HG03571 (cell line): Measurements from ENCODE around the gene MAGEA11.
A peak's percentile ranks its signal among the peaks of the same experiment; 100 is the strongest.
"Not testable (repeated sequence)": the region's sequence is repeated elsewhere in the genome, so short reads cannot be mapped to it uniquely, and the experiment has no call there.

Source experiments
- ATAC-seq: cut with Tn5 transposase; IDR thresholded peaks from one replicate; pipeline ENCODE4 v1.9.1; 2021; ENCODE audit not compliant: unreplicated experiment

MAGEA11 gene, protein sequence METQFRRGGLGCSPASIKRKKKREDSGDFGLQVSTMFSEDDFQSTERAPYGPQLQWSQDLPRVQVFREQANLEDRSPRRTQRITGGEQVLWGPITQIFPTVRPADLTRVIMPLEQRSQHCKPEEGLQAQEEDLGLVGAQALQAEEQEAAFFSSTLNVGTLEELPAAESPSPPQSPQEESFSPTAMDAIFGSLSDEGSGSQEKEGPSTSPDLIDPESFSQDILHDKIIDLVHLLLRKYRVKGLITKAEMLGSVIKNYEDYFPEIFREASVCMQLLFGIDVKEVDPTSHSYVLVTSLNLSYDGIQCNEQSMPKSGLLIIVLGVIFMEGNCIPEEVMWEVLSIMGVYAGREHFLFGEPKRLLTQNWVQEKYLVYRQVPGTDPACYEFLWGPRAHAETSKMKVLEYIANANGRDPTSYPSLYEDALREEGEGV

DNA sequence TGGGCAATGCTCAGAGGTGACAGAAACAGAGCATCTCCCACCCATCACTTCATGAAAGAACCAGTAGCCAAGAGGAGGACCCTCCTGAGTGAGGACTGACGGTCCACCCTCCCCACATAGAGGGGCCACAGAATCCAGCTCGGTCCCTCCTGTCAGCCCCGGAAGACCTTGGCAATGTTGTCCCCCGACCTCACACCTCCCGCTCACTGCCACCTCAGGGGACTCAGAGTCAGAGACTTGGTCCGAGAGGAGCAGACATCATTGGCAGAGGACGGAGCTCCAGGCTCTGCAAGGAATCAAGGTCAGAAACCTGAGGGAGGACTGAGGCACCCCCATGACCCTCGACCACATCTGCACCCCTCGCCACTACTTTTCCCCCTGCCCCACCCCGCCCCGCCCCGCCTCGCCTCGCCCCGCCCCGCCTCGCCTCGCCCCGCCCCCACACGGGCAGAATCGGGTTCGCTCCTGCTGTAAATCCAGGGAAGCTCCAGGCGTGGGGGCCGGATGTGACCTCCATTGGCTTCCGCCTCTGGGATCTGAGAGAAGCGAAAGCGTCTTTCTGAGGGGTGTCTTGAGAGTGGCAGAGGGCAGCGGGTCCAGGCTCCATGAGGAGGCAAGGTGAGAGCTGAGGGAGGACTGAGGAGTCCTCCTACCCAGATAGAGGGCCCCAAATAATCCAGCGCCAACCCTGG is at the start of gene MAGEA11:
MAGEA11 (plus strand) TSS at position 516 of the 692 bp plus-strand sequence. CDS start 1,100 bp downstream, outside the sequence.
- ATAC-seq, result no peak

GRCh38 chrX:149675088-149675487 is 36.8 kb upstream of the MAGEA11 start:
- ATAC-seq, result not testable (repeated sequence)

DNA sequence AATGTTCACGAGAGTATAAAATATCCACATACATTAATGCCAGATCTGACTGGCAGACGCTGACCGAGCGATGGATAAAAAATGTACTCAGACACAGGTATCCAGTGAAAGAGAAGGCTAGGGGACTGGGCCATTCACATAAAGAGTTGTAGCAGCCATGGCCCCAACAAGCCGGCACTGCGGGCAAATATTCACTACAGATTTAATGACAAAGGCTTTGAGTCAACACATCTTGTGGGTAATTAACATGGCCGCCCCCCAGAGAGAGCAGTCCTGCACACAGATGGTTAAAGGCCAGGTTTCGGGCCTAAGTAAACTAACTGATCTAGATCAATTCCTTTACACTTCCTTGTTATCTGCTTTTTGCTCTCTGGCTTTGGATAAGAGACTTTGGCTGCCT is 36.3 kb upstream of the MAGEA11 start:
- not testable (repeated sequence) for ATAC-seq

GRCh38 chrX:149679164-149679678 is 32.6 kb upstream of the MAGEA11 start:
- ATAC-seq, result not testable (repeated sequence)

DNA sequence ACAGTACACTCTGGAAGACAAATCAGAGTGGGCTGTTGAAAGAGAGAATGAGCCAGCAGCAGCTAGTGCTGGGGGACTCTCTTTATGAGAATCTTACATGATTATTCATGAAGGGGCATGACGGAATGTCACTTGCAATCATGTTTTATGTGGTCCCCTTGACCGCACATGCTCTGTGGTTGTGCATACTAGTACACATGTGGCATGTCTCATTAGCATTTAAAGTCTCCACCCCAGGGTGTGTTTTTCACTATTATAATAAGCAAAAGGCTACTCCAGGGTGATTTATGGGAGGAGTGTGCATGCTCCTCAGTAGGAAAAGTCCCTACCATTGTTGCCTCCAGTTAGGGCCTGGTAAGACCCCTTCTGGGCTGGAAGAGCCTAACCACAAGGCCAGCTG is 30.7 kb upstream of the MAGEA11 start:
- ATAC-seq, result no peak

DNA sequence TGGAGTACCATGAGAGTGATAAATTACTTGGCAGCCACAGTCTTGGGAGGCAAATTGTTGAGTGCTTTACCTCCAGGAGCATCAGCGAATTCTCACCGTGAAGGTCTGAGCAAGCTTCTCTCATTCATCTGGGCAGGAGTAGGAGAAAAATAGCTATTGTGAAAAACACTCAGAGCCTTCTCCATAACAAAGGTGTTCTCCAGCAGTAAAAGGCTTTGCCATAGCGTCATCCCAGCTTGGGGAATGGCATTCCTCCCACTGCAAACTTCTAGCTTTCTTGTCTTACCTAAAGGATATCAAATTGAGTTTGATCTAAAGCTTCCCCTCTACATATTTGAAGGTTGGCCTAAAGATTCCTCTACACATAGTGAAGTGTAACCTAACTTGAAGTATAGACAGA is 29.8 kb upstream of the MAGEA11 start:
- ATAC-seq, result no peak

DNA sequence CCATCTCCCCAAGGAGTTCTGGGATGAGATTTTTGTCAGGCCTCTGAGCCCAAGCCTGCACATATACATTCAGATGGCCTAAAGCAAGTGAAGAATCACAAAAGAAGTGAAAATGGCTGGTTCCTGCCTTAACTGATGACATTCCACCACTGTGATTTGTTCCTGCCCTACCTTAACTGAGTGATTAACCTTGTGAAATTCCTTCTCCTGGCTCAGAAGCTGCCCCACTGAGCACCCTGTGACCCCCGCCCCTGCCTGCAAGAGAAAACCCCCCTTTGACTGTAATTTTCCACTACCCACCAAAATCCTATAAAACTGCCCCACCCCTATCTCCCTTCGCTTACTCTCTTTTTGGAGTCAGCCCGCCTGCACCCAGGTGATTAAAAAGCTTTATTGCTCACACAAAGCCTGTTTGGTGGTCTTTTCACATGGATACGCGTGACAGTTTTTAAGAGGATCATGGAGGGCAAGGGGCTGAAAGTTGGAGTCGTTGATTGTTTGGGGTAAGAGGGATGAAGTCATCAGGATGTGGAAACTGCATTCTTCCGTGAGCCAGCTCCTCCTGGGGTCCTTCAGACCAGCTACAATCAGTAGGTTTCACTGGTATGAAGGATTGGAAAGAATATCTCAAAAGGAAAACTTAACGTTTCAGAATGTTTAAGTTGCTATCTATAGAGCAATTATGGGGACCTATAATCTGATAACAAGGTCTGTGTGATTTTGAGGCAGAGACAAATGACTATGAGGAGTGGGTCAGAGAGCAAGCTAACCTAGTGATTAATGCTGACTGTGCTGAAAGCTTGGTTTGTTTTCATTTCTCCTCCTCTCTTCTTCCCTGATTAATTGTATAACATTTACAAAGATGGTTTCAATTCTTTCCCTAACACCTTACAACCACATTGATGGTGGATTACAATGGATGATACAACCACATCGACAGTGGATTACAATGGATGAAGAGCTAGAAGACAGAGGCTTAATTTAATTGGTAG is 28.6 kb upstream of the MAGEA11 start:
- no peak for ATAC-seq

GRCh38 chrX:149683966-149684730 is 27.7 kb upstream of the MAGEA11 start:
- no peak for ATAC-seq

DNA sequence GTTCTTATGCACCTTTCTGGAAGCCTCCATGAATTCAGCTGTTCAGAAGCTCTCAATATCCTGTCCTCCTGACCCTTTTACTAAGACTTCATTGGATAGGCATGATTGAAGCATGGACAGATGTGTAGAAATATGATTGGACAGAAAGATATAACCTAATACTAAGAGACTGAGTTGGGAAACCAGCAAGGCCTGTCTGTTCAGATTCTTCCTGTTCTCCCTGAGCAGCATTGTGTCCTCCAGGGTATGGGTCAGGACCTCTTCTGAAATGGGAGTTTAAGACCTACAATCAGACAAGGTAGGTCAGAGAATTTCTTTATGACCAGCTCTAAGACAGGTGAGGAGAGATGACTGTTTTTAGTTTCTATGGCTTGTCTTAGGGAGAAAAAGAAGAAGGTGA is 23.9 kb upstream of the MAGEA11 start:
- no peak for ATAC-seq

- no peak for ATAC-seq
Observed at GRCh38 chrX:149688552-149688951, 23.3 kb upstream of the MAGEA11 start.

GRCh38 chrX:149691794-149692193 is 20.1 kb upstream of the MAGEA11 start:
- no peak for ATAC-seq

DNA sequence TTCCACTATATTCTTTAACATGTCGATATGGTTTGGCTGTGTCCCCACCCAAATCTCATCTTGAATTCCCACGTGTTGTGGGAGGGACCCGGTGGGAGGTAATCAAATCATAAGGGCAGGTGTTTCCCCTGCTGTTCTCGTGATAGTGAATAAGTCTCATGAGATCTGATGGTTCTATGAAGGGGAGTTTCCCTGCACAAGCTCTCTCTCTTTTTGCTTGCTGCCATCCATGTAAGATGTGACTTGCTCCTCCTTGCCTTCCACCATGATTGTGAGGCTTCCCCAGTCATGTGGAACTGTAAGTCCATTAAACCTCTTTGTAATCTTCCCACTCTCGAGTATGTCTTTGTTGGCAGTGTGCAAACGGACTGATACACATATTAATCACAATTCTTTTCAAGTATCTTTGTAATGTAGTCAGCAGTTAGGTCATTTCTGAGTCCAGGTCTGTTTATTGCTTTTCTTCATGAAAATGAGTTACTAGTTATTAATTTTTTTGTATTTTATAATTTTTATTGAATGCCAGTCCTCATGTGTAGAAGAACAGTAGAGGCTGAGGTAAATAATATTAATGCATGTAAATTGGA is 19.1 kb upstream of the MAGEA11 start:
- ATAC-seq, result not testable (repeated sequence)

- ATAC-seq, result no peak
Observed at GRCh38 chrX:149699761-149700160, 12.1 kb upstream of the MAGEA11 start.

- ATAC-seq, result no peak
Observed at GRCh38 chrX:149704664-149705063, 7.2 kb upstream of the MAGEA11 start.

DNA sequence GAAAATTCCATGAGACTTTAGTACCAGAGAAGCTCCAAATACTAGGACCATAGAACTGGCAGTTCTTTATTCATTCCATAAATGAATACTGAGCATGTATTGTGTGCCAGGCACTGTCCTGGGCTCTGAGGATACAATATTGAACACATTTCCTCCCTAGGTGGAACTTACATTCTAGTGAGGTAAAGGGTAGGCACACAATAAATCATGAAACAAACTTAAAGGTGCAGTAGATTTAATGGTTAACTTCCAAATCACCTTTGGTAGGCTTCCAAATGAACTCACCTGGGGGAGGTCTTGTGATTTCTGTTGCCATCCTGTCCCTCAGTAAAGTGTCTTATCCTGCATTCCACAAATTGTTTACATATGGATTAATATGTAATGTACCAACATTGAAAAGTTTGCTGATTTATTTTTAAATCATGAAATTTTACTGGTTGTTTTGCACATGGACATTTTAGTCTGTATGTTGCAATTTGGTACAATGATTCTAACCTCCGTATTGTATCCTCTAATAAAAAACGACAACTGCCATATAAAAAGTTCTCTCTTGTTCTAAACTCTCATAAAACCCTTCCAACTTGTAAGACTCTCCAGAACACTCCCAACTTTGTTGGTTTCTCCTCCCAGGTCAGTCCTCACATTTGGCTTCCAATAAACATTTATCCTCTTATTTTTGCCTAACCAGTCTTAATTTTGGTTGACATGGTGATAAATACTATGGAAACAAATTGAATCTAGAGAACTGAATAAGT is 4.5 kb upstream of the MAGEA11 start:
- ATAC-seq, result no peak

DNA sequence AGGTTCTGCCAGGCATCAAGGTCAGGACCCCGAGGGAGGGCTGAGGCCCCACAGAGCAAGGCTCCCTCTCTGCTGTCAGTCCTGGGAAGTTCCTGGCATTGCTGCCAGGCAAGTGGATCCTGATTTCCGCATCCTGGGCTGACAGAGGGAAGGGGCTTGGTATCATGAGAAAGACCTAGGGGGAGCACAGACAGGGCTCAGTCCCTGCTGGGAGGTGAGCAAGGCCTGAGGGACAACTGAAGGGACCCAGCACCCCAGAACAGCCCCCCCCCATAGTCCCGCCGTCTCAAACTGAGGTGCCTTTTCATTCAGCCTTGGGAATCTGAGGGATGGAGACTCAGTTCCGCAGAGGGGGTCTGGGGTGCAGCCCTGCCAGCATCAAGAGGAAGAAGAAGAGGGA is 971 bp downstream of the MAGEA11 start:
- ATAC-seq, result no peak

DNA sequence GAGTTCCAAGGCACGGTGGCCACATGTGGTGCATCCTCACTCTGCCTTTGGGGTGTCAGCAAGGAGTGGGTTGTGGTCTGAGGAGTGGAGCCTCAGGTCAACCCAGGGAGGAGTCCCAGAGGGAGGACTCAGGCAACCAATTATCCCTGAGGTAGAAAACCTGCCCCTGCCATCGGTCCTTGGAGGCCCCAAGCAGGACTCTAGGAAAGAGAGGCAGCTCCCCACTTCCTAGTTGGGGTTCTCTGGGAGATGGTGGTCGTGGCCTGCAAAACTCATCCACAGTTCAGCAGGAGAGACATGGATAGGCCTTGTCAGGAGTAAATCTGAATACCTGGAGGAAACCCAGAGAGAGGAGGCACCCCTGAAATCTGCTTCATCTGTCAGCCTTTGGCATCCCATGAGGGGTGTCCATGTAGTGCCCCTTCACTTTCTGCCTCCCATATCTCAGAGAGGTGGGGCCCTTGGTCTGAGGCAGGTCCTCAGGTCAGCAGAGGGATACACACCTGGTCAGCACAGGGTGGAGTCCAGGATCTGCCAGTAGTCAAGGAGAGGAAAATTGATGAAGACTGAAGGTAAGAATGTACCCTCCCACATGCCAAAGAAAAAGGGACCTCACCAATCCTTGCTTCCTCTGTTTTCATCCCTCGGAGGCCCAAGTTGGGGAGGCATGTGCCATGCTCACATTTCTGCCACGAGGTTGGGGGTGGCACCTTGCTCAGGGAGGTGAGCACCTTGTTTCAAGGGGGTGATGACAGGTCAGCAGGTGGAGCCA is 1.6 kb downstream of the MAGEA11 start:
- ATAC-seq, result no peak

DNA sequence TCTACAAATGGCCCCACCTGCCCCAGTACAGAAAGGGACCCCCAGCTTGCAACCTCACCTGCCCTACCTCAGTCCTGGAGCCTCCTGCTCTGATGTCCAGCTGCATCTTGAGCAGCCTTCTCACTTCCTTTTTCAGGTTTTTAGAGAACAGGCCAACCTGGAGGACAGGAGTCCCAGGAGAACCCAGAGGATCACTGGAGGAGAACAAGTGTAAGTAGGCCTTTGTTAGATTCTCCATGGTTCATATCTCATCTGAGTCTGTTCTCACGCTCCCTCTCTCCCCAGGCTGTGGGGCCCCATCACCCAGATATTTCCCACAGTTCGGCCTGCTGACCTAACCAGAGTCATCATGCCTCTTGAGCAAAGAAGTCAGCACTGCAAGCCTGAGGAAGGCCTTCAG is 3.6 kb downstream of the MAGEA11 start:
- peak; percentile 90 for ATAC-seq
